Measurements from ENCODE around the gene SERPINB2. TPM values are rescaled to one million over a fixed set of nuclear protein-coding genes. Genes with fewer than 3 reads are reported as not detected.

The SERPINB2 gene
- total RNA-seq, 1 donor from 2014 or later: 1.7 TPM

- Mint-ChIP-seq H3K4me1 (ENCODE audit: low read depth, unreplicated experiment) (no peaks in the 10 kb centered on the region), H3K4me3 (ENCODE audit: unreplicated experiment) (no peak overlapping the region)
Observed at GRCh38 chr18:63890237-63890949, 2.9 kb downstream of the SERPINB2 start.

GRCh38 chr18:63890950-63891304, 3.4 kb downstream of the SERPINB2 start:
- Histone ChIP-seq H4K20me1 (ENCODE audit: insufficient read depth, low read length) (no peaks in the 10 kb centered on the region), H3K9me3 (ENCODE audit: insufficient read depth, low read depth, low read length) (no peaks in the 10 kb centered on the region), H3K9ac (ENCODE audit: low read length) (no peak overlapping the region), H2AFZ (ENCODE audit: low read depth, low read length) (no peak overlapping the region), H3K4me1 (ENCODE audit: insufficient read depth, low read length) (no peaks in the 10 kb centered on the region), H3K79me2 (ENCODE audit: insufficient read depth, low read length) (no peaks in the 10 kb centered on the region), H3K4me2 (ENCODE audit: low read length) (no peak overlapping the region), H3K27me3 (ENCODE audit: insufficient read depth, low read length) (peaks cover 5% of the 10 kb centered on the region), H3K27ac (ENCODE audit: low read depth, low read length) (no peak overlapping the region), H3K4me3 (ENCODE audit: insufficient read depth, low read depth, low read length) (no peak overlapping the region), H3K36me3 (ENCODE audit: insufficient read depth, low read length) (no peaks in the 10 kb centered on the region)
- H3K4me3 Mint-ChIP-seq (ENCODE audit: unreplicated experiment): no peak overlapping the region
- peak; percentile 69 for FAIRE-seq
- H3K9me3 Mint-ChIP-seq (ENCODE audit: unreplicated experiment): peaks cover under 1% of the 10 kb centered on the region
- TF ChIP-seq EZH2 (IDR thresholded peaks at IDR 0.05; ENCODE audit: insufficient read depth, low read length) (no peak), CTCF (IDR thresholded peaks at IDR 0.05; ENCODE audit: insufficient read depth, low read depth, low read length) (no peak)
- no peak for DNase-seq (ENCODE audit: low read depth)
- H3K36me3 Mint-ChIP-seq (ENCODE audit: low read depth, unreplicated experiment): no peaks in the 10 kb centered on the region
- no peaks in the 10 kb centered on the region for H3K27me3 Mint-ChIP-seq (ENCODE audit: low read depth, unreplicated experiment)
- H3K27ac Mint-ChIP-seq (ENCODE audit: unreplicated experiment): no peak overlapping the region
- no peaks in the 10 kb centered on the region for H3K4me1 Mint-ChIP-seq (ENCODE audit: low read depth, unreplicated experiment)

More at GRCh38 chr18:63890237-63890949, 2.9 kb downstream of the SERPINB2 start:
- Histone ChIP-seq H3K27ac (ENCODE audit: low read depth, low read length) (no peak overlapping the region), H4K20me1 (ENCODE audit: insufficient read depth, low read length) (no peaks in the 10 kb centered on the region), H3K4me3 (ENCODE audit: insufficient read depth, low read depth, low read length) (no peak overlapping the region), H3K9ac (ENCODE audit: low read length) (no peak overlapping the region), H3K79me2 (ENCODE audit: insufficient read depth, low read length) (no peaks in the 10 kb centered on the region), H3K4me2 (ENCODE audit: low read length) (no peak overlapping the region), H2AFZ (ENCODE audit: low read depth, low read length) (no peak overlapping the region), H3K27me3 (ENCODE audit: insufficient read depth, low read length) (peaks cover 5% of the 10 kb centered on the region), H3K36me3 (ENCODE audit: insufficient read depth, low read length) (no peaks in the 10 kb centered on the region), H3K9me3 (ENCODE audit: insufficient read depth, low read depth, low read length) (no peaks in the 10 kb centered on the region), H3K4me1 (ENCODE audit: insufficient read depth, low read length) (no peaks in the 10 kb centered on the region)
- H3K9me3 Mint-ChIP-seq (ENCODE audit: unreplicated experiment): peaks cover 2% of the 10 kb centered on the region
- TF ChIP-seq EZH2 (IDR thresholded peaks at IDR 0.05; ENCODE audit: insufficient read depth, low read length) (no peak), CTCF (IDR thresholded peaks at IDR 0.05; ENCODE audit: insufficient read depth, low read depth, low read length) (no peak)
- H3K27ac Mint-ChIP-seq (ENCODE audit: unreplicated experiment): no peak overlapping the region
- no peak for DNase-seq (ENCODE audit: low read depth)
- FAIRE-seq: no peak
- no peaks in the 10 kb centered on the region for H3K27me3 Mint-ChIP-seq (ENCODE audit: low read depth, unreplicated experiment)
- no peaks in the 10 kb centered on the region for H3K36me3 Mint-ChIP-seq (ENCODE audit: low read depth, unreplicated experiment)

- no peak overlapping the region for H3K4me3 Mint-ChIP-seq (ENCODE audit: unreplicated experiment)
- Histone ChIP-seq H4K20me1 (ENCODE audit: insufficient read depth, low read length) (no peaks in the 10 kb centered on the region), H3K36me3 (ENCODE audit: insufficient read depth, low read length) (no peaks in the 10 kb centered on the region)
Observed at GRCh38 chr18:63892566-63892965, 5.1 kb downstream of the SERPINB2 start.

More at GRCh38 chr18:63892566-63892965, 5.1 kb downstream of the SERPINB2 start:
- H3K27ac Mint-ChIP-seq (ENCODE audit: unreplicated experiment): no peak overlapping the region
- H2AFZ ChIP-seq (ENCODE audit: low read depth, low read length): no peak overlapping the region
- FAIRE-seq (no peak), DNase-seq (ENCODE audit: low read depth) (no peak)
- TF ChIP-seq EZH2 (IDR thresholded peaks at IDR 0.05; ENCODE audit: insufficient read depth, low read length): no peak
- TF ChIP-seq CTCF (IDR thresholded peaks at IDR 0.05; ENCODE audit: insufficient read depth, low read depth, low read length): no peak
- H3K4me1 Mint-ChIP-seq (ENCODE audit: low read depth, unreplicated experiment): no peaks in the 10 kb centered on the region
- no peaks in the 10 kb centered on the region for H3K4me1 ChIP-seq (ENCODE audit: insufficient read depth, low read length)
- no peak overlapping the region for H3K4me3 ChIP-seq (ENCODE audit: insufficient read depth, low read depth, low read length)
- H3K27me3 Mint-ChIP-seq (ENCODE audit: low read depth, unreplicated experiment): no peaks in the 10 kb centered on the region
- no peak overlapping the region for H3K4me2 ChIP-seq (ENCODE audit: low read length)
- no peaks in the 10 kb centered on the region for H3K36me3 Mint-ChIP-seq (ENCODE audit: low read depth, unreplicated experiment)
- H3K27ac ChIP-seq (ENCODE audit: low read depth, low read length): no peak overlapping the region
- H3K9ac ChIP-seq (ENCODE audit: low read length): no peak overlapping the region
- peaks cover 5% of the 10 kb centered on the region for H3K27me3 ChIP-seq (ENCODE audit: insufficient read depth, low read length)
- H3K79me2 ChIP-seq (ENCODE audit: insufficient read depth, low read length): no peaks in the 10 kb centered on the region
- no peaks in the 10 kb centered on the region for H3K9me3 Mint-ChIP-seq (ENCODE audit: unreplicated experiment)
- no peaks in the 10 kb centered on the region for H3K9me3 ChIP-seq (ENCODE audit: insufficient read depth, low read depth, low read length)

Measured in astrocyte (in vitro differentiated cells and primary cell).